Caco-2 (cell line): ENCODE results near the gene NAPA. TPM values are rescaled to one million over a fixed set of nuclear protein-coding genes. Genes with fewer than 3 reads are reported as not detected.

ENCODE experiments used
- BruUV-seq: library from RNA; stranded (reverse); fragments of 400-500 nt; replicated peaks from 2 replicates; lab custom pipeline; 2021; lab: Mats Ljungman, UMichigan
- CTCF ChIA-PET: fragments of 300-600 bp; sonication (Branson Sonifier 250); formaldehyde crosslinking; loops from one replicate; lab custom pipeline; 2022; ENCODE audit warnings: antibody characterized with exemption; lab: Charles Lee
- POLR2A ChIA-PET: fragments of 300-600 bp; sonication (Branson Sonifier 250); formaldehyde crosslinking; loops from one replicate; lab custom pipeline; 2022; ENCODE audit warnings: antibody characterized with exemption; lab: Charles Lee
- DNase-seq, 2 experiments: peaks; one replicate each; pipeline versions ENCODE4 v3.0.0 to v3.0.0-alpha.2; 2020 to 2022
- H3K27me3 ChIP-seq: replicated peaks from 2 replicates; pipeline ENCODE4 v1.6.0; 2011; ENCODE audit warnings: low read length; ENCODE audit not compliant: control insufficient read depth, insufficient read depth
- H3K36me3 ChIP-seq: 2 replicates; pipeline ENCODE4 v1.5.1; 2011; ENCODE audit warnings: low read length; ENCODE audit not compliant: control insufficient read depth, insufficient read depth
- H3K4me1 ChIP-seq: fragments of 250-450 bp; sonication (Bioruptor Pico); 2 replicates; pipeline ENCODE4 v1.5.1; 2020; ENCODE audit warnings: mild to moderate bottlenecking
- H3K4me3 ChIP-seq: 2 replicates; pipeline ENCODE4 v1.5.1; 2011; ENCODE audit warnings: low read depth, mild to moderate bottlenecking, control low read depth, low read length
- H3K9me3 ChIP-seq: fragments of 250-450 bp; sonication (Bioruptor Pico); 2 replicates; pipeline ENCODE4 v1.5.1; 2020; ENCODE audit warnings: mild to moderate bottlenecking, moderate library complexity
- H3K27ac Mint-ChIP-seq: one replicate; pipeline ENCODE4 v1.8.0; 2022; ENCODE audit warnings: mixed read lengths; ENCODE audit not compliant: unreplicated experiment
- H3K27me3 Mint-ChIP-seq: one replicate; pipeline ENCODE4 v1.8.0; 2022; ENCODE audit warnings: mixed read lengths; ENCODE audit not compliant: insufficient read depth, unreplicated experiment
- H3K36me3 Mint-ChIP-seq: one replicate; pipeline ENCODE4 v1.8.0; 2022; ENCODE audit warnings: mild to moderate bottlenecking, mixed read lengths; ENCODE audit not compliant: insufficient read depth, unreplicated experiment
- H3K4me1 Mint-ChIP-seq: one replicate; pipeline ENCODE4 v1.8.0; 2022; ENCODE audit warnings: low read depth, mixed read lengths; ENCODE audit not compliant: unreplicated experiment
- H3K4me3 Mint-ChIP-seq: one replicate; pipeline ENCODE4 v1.8.0; 2022; ENCODE audit warnings: mild to moderate bottlenecking, moderate library complexity, mixed read lengths; ENCODE audit not compliant: unreplicated experiment
- H3K9me3 Mint-ChIP-seq: one replicate; pipeline ENCODE4 v1.8.0; 2022; ENCODE audit warnings: mixed read lengths; ENCODE audit not compliant: unreplicated experiment
- CTCF ChIP-seq, 2 experiments: fragments of 200-600 bp in 1 of 2; IDR thresholded peaks; 1 replicate in 1 of 2; 2 replicates in 1 of 2; pipeline versions ENCODE4 v1.5.1 to v1.8.0; 2011 to 2022; ENCODE audit warnings: antibody characterized with exemption in 1 of 2, control low read depth in 1 of 2, inconsistent platforms in 1 of 2, low read depth in 1 of 2, low read length in 1 of 2, mild to moderate bottlenecking in 1 of 2, moderate library complexity in 1 of 2; ENCODE audit not compliant: insufficient read depth in 1 of 2, severe bottlenecking in 1 of 2, unreplicated experiment in 1 of 2
- intact Hi-C: fragments of 100-400 bp; cut with micrococcal nuclease; formaldehyde crosslinking; loops from one replicate; pipeline ENCODE4 v1.10.0; 2022; ENCODE audit not compliant: unreplicated experiment
- total RNA-seq: library from RNA; stranded (reverse); gene quantifications from 2 replicates; pipeline ENCODE4 v1.2.3, GENCODE V29; 2022

The NAPA gene
- total RNA-seq, 1 experiment from 2014 or later = 149 TPM

- H3K36me3 Mint-ChIP-seq = no peaks in the 10 kb centered on the region
- TF ChIP-seq CTCF (IDR thresholded peaks at IDR 0.05; ENCODE audit: insufficient read depth in 1 of 2, low read depth in 1 of 2, low read length in 1 of 2, severe bottlenecking in 1 of 2, unreplicated experiment in 1 of 2) = no peak
- Histone ChIP-seq H3K4me1 (no peaks in the 10 kb centered on the region), H3K9me3 (no peaks in the 10 kb centered on the region), H3K27me3 (no peaks in the 10 kb centered on the region), H3K36me3 (no peaks in the 10 kb centered on the region), H3K4me3 (no peak overlapping the region)
- no peak overlapping the region for H3K27ac Mint-ChIP-seq
- H3K27me3 Mint-ChIP-seq = peaks cover 23% of the 10 kb centered on the region
- H3K9me3 Mint-ChIP-seq = no peaks in the 10 kb centered on the region
- intact Hi-C loops = no loop called here
- DNase-seq = peak in 1 of 2 experiments; percentile 57
- H3K4me1 Mint-ChIP-seq = peaks cover 15% of the 10 kb centered on the region
- peak overlapping the region; percentile 49 for H3K4me3 Mint-ChIP-seq
- no TSS peak for BruUV-seq
- ChIA-PET CTCF (interaction anchor here (1.0 kb wide), 1 partner anchor 10 kb away, joined by 5 read pairs; no protein-coding TSS in a partner anchor), POLR2A (no interaction called here)
Observed at GRCh38 chr19:47446534-47447469, 68.1 kb downstream of the NAPA start.

- no peaks in the 10 kb centered on the region for H3K9me3 Mint-ChIP-seq
- peaks cover 24% of the 10 kb centered on the region for H3K27me3 Mint-ChIP-seq
- CTCF ChIA-PET = no interaction called here
- Histone ChIP-seq H3K27me3 (no peaks in the 10 kb centered on the region; the same call in 1 of the 2 replicates), H3K9me3 (no peaks in the 10 kb centered on the region), H3K36me3 (no peaks in the 10 kb centered on the region), H3K4me1 (no peaks in the 10 kb centered on the region), H3K4me3 (no peak overlapping the region)
- no TSS peak for BruUV-seq
- intact Hi-C loops = no loop called here
- peaks cover 15% of the 10 kb centered on the region for H3K4me1 Mint-ChIP-seq
- POLR2A ChIA-PET = no interaction called here
- TF ChIP-seq CTCF (IDR thresholded peaks at IDR 0.05; ENCODE audit: insufficient read depth in 1 of 2, low read depth in 1 of 2, low read length in 1 of 2, severe bottlenecking in 1 of 2, unreplicated experiment in 1 of 2) = no peak
- H3K4me3 Mint-ChIP-seq = peak overlapping the region; percentile 3
- peak in 1 of 2 experiments; percentile 34 for DNase-seq
- no peaks in the 10 kb centered on the region for H3K36me3 Mint-ChIP-seq
- H3K27ac Mint-ChIP-seq = no peak overlapping the region
Observed at GRCh38 chr19:47445937-47446402, 68.9 kb downstream of the NAPA start.

GRCh38 chr19:47445527-47445926, 69.3 kb downstream of the NAPA start:
- H3K27ac Mint-ChIP-seq = no peak overlapping the region

More at GRCh38 chr19:47445527-47445926, 69.3 kb downstream of the NAPA start:
- no peak for TF ChIP-seq CTCF (IDR thresholded peaks at IDR 0.05; ENCODE audit: insufficient read depth in 1 of 2, low read depth in 1 of 2, low read length in 1 of 2, severe bottlenecking in 1 of 2, unreplicated experiment in 1 of 2)
- Histone ChIP-seq H3K4me1 (no peaks in the 10 kb centered on the region), H3K9me3 (no peaks in the 10 kb centered on the region), H3K27me3 (no peaks in the 10 kb centered on the region; the same call in 1 of the 2 replicates), H3K36me3 (no peaks in the 10 kb centered on the region), H3K4me3 (no peak overlapping the region)
- Mint-ChIP-seq H3K36me3 (no peaks in the 10 kb centered on the region), H3K4me3 (peak overlapping the region; percentile 3), H3K4me1 (peaks cover 15% of the 10 kb centered on the region), H3K9me3 (no peaks in the 10 kb centered on the region), H3K27me3 (peaks cover 24% of the 10 kb centered on the region)
- intact Hi-C loops = no loop called here
- POLR2A ChIA-PET = no interaction called here
- DNase-seq = no peak
- CTCF ChIA-PET = no interaction called here
- BruUV-seq = no TSS peak
